Measurements from ENCODE around the gene FRMPD4.

Gene FRMPD4

GRCh38 chrX:12615061-12615460, 476.8 kb downstream of the FRMPD4 start:
- Mint-ChIP-seq H3K4me3 (no peak overlapping the region), H3K9me3 (no peaks in the 10 kb centered on the region), H3K27ac (no peak overlapping the region), H3K4me1 (no peaks in the 10 kb centered on the region), H3K27me3 (no peaks in the 10 kb centered on the region)
- DNase-seq, result no peak
- ATAC-seq, result no peak

GRCh38 chrX:12617241-12617640, 479.0 kb downstream of the FRMPD4 start:
- H3K4me3 Mint-ChIP-seq, result no peak overlapping the region
- no peak overlapping the region for H3K27ac Mint-ChIP-seq
- H3K4me1 Mint-ChIP-seq, result no peaks in the 10 kb centered on the region
- DNase-seq, result no peak
- no peaks in the 10 kb centered on the region for H3K27me3 Mint-ChIP-seq
- H3K9me3 Mint-ChIP-seq, result no peaks in the 10 kb centered on the region
- no peak for ATAC-seq

- H3K4me1 Mint-ChIP-seq, result no peaks in the 10 kb centered on the region
- no peak overlapping the region for H3K4me3 Mint-ChIP-seq
Observed at GRCh38 chrX:12647230-12647629, 509.0 kb downstream of the FRMPD4 start.

GRCh38 chrX:12648995-12649394, 510.7 kb downstream of the FRMPD4 start:
- ATAC-seq, result no peak
- Mint-ChIP-seq H3K9me3 (no peaks in the 10 kb centered on the region), H3K27ac (no peak overlapping the region), H3K4me3 (no peak overlapping the region), H3K27me3 (no peaks in the 10 kb centered on the region), H3K4me1 (no peaks in the 10 kb centered on the region)
- no peak for DNase-seq

More at GRCh38 chrX:12647230-12647629, 509.0 kb downstream of the FRMPD4 start:
- no peaks in the 10 kb centered on the region for H3K9me3 Mint-ChIP-seq
- no peak overlapping the region for H3K27ac Mint-ChIP-seq
- no peaks in the 10 kb centered on the region for H3K27me3 Mint-ChIP-seq
- no peak for ATAC-seq
- DNase-seq, result no peak

- no peak overlapping the region for H3K4me3 Mint-ChIP-seq
- H3K27me3 Mint-ChIP-seq, result no peaks in the 10 kb centered on the region
- ATAC-seq (no peak), DNase-seq (no peak)
- H3K4me1 Mint-ChIP-seq, result no peaks in the 10 kb centered on the region
- H3K9me3 Mint-ChIP-seq, result no peaks in the 10 kb centered on the region
- no peak overlapping the region for H3K27ac Mint-ChIP-seq
Observed at GRCh38 chrX:12657433-12657832, 519.2 kb downstream of the FRMPD4 start.

GRCh38 chrX:12657881-12658280, 519.6 kb downstream of the FRMPD4 start:
- ATAC-seq, result peak; percentile 56
- no peaks in the 10 kb centered on the region for H3K27me3 Mint-ChIP-seq
- DNase-seq, result no peak
- H3K27ac Mint-ChIP-seq, result peak overlapping the region in 1 of 2 donors; percentile 80
- H3K9me3 Mint-ChIP-seq, result no peaks in the 10 kb centered on the region
- no peaks in the 10 kb centered on the region for H3K4me1 Mint-ChIP-seq
- no peak overlapping the region for H3K4me3 Mint-ChIP-seq

- Mint-ChIP-seq H3K4me3 (no peak overlapping the region), H3K27ac (no peak overlapping the region), H3K27me3 (no peaks in the 10 kb centered on the region), H3K9me3 (peaks cover 0 to 7% of the 10 kb centered on the region in 2 donors), H3K4me1 (no peaks in the 10 kb centered on the region)
- DNase-seq, result no peak
- no peak for ATAC-seq
Observed at GRCh38 chrX:12661464-12661863, 523.2 kb downstream of the FRMPD4 start.

- H3K4me1 Mint-ChIP-seq, result no peaks in the 10 kb centered on the region
- no peaks in the 10 kb centered on the region for H3K9me3 Mint-ChIP-seq
Observed at GRCh38 chrX:12672367-12673106, 534.3 kb downstream of the FRMPD4 start.

GRCh38 chrX:12673487-12673886, 535.2 kb downstream of the FRMPD4 start:
- H3K4me1 Mint-ChIP-seq, result no peaks in the 10 kb centered on the region
- ATAC-seq (no peak), DNase-seq (no peak)
- H3K9me3 Mint-ChIP-seq, result no peaks in the 10 kb centered on the region
- no peak overlapping the region for H3K4me3 Mint-ChIP-seq
- no peaks in the 10 kb centered on the region for H3K27me3 Mint-ChIP-seq
- no peak overlapping the region for H3K27ac Mint-ChIP-seq

More at GRCh38 chrX:12672367-12673106, 534.3 kb downstream of the FRMPD4 start:
- no peak for DNase-seq
- peak overlapping the region in 1 of 2 donors; percentile 13 for H3K27ac Mint-ChIP-seq
- no peaks in the 10 kb centered on the region for H3K27me3 Mint-ChIP-seq
- ATAC-seq, result peak; percentile 52
- no peak overlapping the region for H3K4me3 Mint-ChIP-seq

GRCh38 chrX:12679522-12679921, 541.2 kb downstream of the FRMPD4 start:
- ATAC-seq (no peak), DNase-seq (no peak)
- Mint-ChIP-seq H3K27ac (no peak overlapping the region), H3K4me1 (no peaks in the 10 kb centered on the region), H3K27me3 (no peaks in the 10 kb centered on the region), H3K9me3 (no peaks in the 10 kb centered on the region), H3K4me3 (no peak overlapping the region)

GRCh38 chrX:12681047-12681446, 542.8 kb downstream of the FRMPD4 start:
- H3K27ac Mint-ChIP-seq, result no peak overlapping the region

GRCh38 chrX:12685541-12685940, 547.3 kb downstream of the FRMPD4 start:
- no peaks in the 10 kb centered on the region for H3K9me3 Mint-ChIP-seq
- no peaks in the 10 kb centered on the region for H3K27me3 Mint-ChIP-seq
- H3K27ac Mint-ChIP-seq, result no peak overlapping the region
- H3K4me1 Mint-ChIP-seq, result no peaks in the 10 kb centered on the region
- DNase-seq (no peak), ATAC-seq (no peak)
- no peak overlapping the region for H3K4me3 Mint-ChIP-seq

More at GRCh38 chrX:12681047-12681446, 542.8 kb downstream of the FRMPD4 start:
- DNase-seq (no peak), ATAC-seq (no peak)
- H3K4me1 Mint-ChIP-seq, result no peaks in the 10 kb centered on the region
- no peaks in the 10 kb centered on the region for H3K9me3 Mint-ChIP-seq
- no peaks in the 10 kb centered on the region for H3K27me3 Mint-ChIP-seq
- no peak overlapping the region for H3K4me3 Mint-ChIP-seq

GRCh38 chrX:12686331-12686730, 548.1 kb downstream of the FRMPD4 start:
- Mint-ChIP-seq H3K27ac (no peak overlapping the region), H3K27me3 (no peaks in the 10 kb centered on the region), H3K9me3 (no peaks in the 10 kb centered on the region), H3K4me3 (no peak overlapping the region), H3K4me1 (no peaks in the 10 kb centered on the region)
- DNase-seq (no peak), ATAC-seq (no peak)

- DNase-seq (no peak), ATAC-seq (no peak)
- no peaks in the 10 kb centered on the region for H3K4me1 Mint-ChIP-seq
- H3K27ac Mint-ChIP-seq, result no peak overlapping the region
- H3K27me3 Mint-ChIP-seq, result no peaks in the 10 kb centered on the region
- no peaks in the 10 kb centered on the region for H3K9me3 Mint-ChIP-seq
- H3K4me3 Mint-ChIP-seq, result no peak overlapping the region
Observed at GRCh38 chrX:12690646-12691045, 552.4 kb downstream of the FRMPD4 start.

- Mint-ChIP-seq H3K27me3 (no peaks in the 10 kb centered on the region), H3K27ac (no peak overlapping the region), H3K4me1 (no peaks in the 10 kb centered on the region), H3K9me3 (no peaks in the 10 kb centered on the region), H3K4me3 (no peak overlapping the region)
- DNase-seq (no peak), ATAC-seq (no peak)
Observed at GRCh38 chrX:12693754-12694153, 555.5 kb downstream of the FRMPD4 start.

- Mint-ChIP-seq H3K27me3 (peaks cover 7% of the 10 kb centered on the region), H3K4me3 (no peak overlapping the region), H3K4me1 (no peaks in the 10 kb centered on the region), H3K9me3 (no peaks in the 10 kb centered on the region), H3K27ac (no peak overlapping the region)
- no peak for DNase-seq
- no peak for ATAC-seq
Observed at GRCh38 chrX:12700745-12701144, 562.5 kb downstream of the FRMPD4 start.

GRCh38 chrX:12701628-12702027, 563.4 kb downstream of the FRMPD4 start:
- no peaks in the 10 kb centered on the region for H3K9me3 Mint-ChIP-seq
- DNase-seq, result peak; percentile 5 to 28
- no peak overlapping the region for H3K4me3 Mint-ChIP-seq
- no peaks in the 10 kb centered on the region for H3K4me1 Mint-ChIP-seq
- H3K27ac Mint-ChIP-seq, result no peak overlapping the region
- H3K27me3 Mint-ChIP-seq, result peaks cover 7% of the 10 kb centered on the region
- ATAC-seq, result peak; percentile 67
